ENCODE results near the gene TRIP4. TPM values are rescaled to one million over a fixed set of nuclear protein-coding genes. Genes with fewer than 3 reads are reported as not detected.

TRIP4 gene
- total and polyA plus RNA-seq, 9 of the 15 experiments (the other 6 are each of a cell fraction or from before 2014, with no cell fraction given): 7.6 to 23.3 (median 16.7) TPM

DNA sequence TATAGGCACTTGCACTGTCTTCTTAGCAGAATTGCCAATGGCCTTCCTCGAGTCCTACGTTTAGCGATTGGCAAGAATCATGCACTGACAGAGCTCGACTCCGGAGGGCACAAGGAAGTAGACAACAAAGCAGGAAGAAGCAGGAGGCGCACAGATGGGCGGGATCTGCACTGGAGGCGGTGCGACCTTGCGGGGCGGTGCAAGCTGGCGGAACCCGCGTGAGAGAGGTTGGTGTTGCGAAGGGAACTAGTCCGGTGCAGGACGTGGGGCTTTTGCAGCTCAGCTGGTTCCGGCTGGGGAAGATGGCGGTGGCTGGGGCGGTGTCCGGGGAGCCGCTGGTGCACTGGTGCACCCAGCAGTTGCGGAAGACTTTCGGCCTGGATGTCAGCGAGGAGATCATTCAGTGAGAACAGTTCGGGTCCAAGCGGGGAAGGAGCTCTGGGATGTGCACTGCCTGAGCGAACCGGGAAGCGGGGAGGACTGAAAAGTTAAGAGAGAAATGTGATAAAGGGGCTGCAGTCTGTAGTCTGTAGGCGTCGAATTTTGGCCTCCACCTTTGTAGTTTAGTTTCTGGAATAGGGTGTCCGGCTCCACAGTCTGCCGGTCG, at the start of gene TRIP4 (continued):
- TF ChIP-seq TEAD4 (IDR thresholded peaks at IDR 0.05; ENCODE audit: low read length) (peak; percentile 71), TEAD4 (CRISPR knock-in tag; IDR thresholded peaks at IDR 0.05; ENCODE audit: borderline replicate concordance) (no peak), CHD4 (IDR thresholded peaks at IDR 0.05; ENCODE audit: insufficient read depth, insufficient replicate concordance, low read depth, low read length, poor library complexity, severe bottlenecking) (no peak), CREB1 (IDR thresholded peaks at IDR 0.05) (peak; percentile 71), CREB1 (CRISPR knock-in tag; IDR thresholded peaks at IDR 0.05) (peak; percentile 82), SMAD4 (CRISPR knock-in tag; conservative IDR thresholded peaks at IDR 0.05) (peak; percentile 81), CXXC5 (CRISPR knock-in tag; IDR thresholded peaks at IDR 0.05) (peak; percentile 91), CC2D1A (IDR thresholded peaks at IDR 0.05) (peak; percentile 100), CSDE1 (IDR thresholded peaks at IDR 0.05) (peak in 1 of 2 experiments; percentile 69; a peak in 1 of 4 replicates), ZNF589 (CRISPR knock-in tag; IDR thresholded peaks at IDR 0.05; ENCODE audit: low read depth) (no peak), ZBTB43 (CRISPR knock-in tag; IDR thresholded peaks at IDR 0.05) (peak; percentile 87; the same call in 1 of the 2 replicates), CUX1 (CRISPR knock-in tag; IDR thresholded peaks at IDR 0.05) (no peak), MEIS2 (IDR thresholded peaks at IDR 0.05; ENCODE audit: partially characterized antibody) (peak; percentile 9), CBFB (CRISPR knock-in tag; IDR thresholded peaks at IDR 0.05) (peak; percentile 84; the same call in 1 of the 2 replicates), DPF2 (IDR thresholded peaks at IDR 0.05) (peak; percentile 69), HNRNPH1 (optimal IDR thresholded peaks at IDR 0.05; ENCODE audit: low read depth, low read length) (no peak), STAT5A (IDR thresholded peaks at IDR 0.05; ENCODE audit: borderline replicate concordance, low read length) (peak; percentile 53; the same call in 1 of the 2 replicates), YBX1 (IDR thresholded peaks at IDR 0.05) (no peak), EP300 (IDR thresholded peaks at IDR 0.05; ENCODE audit: low read length) (peak; percentile 58), SRSF1 (IDR thresholded peaks at IDR 0.05; ENCODE audit: low read depth, low read length) (no peak)
- TF ChIP-seq, protein P1, sequence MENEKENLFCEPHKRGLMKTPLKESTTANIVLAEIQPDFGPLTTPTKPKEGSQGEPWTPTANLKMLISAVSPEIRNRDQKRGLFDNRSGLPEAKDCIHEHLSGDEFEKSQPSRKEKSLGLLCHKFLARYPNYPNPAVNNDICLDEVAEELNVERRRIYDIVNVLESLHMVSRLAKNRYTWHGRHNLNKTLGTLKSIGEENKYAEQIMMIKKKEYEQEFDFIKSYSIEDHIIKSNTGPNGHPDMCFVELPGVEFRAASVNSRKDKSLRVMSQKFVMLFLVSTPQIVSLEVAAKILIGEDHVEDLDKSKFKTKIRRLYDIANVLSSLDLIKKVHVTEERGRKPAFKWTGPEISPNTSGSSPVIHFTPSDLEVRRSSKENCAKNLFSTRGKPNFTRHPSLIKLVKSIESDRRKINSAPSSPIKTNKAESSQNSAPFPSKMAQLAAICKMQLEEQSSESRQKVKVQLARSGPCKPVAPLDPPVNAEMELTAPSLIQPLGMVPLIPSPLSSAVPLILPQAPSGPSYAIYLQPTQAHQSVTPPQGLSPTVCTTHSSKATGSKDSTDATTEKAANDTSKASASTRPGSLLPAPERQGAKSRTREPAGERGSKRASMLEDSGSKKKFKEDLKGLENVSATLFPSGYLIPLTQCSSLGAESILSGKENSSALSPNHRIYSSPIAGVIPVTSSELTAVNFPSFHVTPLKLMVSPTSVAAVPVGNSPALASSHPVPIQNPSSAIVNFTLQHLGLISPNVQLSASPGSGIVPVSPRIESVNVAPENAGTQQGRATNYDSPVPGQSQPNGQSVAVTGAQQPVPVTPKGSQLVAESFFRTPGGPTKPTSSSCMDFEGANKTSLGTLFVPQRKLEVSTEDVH (IDR thresholded peaks at IDR 0.05; ENCODE audit: low read depth, partially characterized antibody): peak; percentile 93

Measured in K562 (cell line).